ENCODE measurements around the gene PPP4C.

DNA sequence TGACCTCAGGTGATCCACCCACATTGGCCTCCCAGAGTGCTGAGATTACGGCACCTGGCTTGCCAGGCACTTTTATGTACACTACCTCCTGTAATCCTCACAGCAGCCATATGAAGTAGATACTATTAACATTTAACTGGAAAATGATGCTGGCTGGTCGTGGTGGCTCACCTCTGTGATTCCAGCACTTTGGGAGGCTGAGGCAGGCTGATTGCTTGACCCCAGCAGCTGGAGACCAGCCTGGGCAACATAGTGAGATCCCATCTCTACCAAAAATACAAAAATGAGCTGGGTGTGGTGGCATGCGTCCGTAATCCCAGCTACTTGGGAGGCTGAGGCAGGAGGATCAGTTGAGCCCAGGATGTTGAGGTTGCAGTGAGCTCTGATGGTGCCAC is 49.2 kb downstream of the PPP4C start:
- TF ChIP-seq, protein P1, sequence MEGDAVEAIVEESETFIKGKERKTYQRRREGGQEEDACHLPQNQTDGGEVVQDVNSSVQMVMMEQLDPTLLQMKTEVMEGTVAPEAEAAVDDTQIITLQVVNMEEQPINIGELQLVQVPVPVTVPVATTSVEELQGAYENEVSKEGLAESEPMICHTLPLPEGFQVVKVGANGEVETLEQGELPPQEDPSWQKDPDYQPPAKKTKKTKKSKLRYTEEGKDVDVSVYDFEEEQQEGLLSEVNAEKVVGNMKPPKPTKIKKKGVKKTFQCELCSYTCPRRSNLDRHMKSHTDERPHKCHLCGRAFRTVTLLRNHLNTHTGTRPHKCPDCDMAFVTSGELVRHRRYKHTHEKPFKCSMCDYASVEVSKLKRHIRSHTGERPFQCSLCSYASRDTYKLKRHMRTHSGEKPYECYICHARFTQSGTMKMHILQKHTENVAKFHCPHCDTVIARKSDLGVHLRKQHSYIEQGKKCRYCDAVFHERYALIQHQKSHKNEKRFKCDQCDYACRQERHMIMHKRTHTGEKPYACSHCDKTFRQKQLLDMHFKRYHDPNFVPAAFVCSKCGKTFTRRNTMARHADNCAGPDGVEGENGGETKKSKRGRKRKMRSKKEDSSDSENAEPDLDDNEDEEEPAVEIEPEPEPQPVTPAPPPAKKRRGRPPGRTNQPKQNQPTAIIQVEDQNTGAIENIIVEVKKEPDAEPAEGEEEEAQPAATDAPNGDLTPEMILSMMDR (IDR thresholded peaks at IDR 0.05; ENCODE audit: insufficient read depth, low read length, poor library complexity, severe bottlenecking) = no peak
- no peak for TF ChIP-seq EZH2phosphoT487 (conservative IDR thresholded peaks at IDR 0.05; ENCODE audit: low read length)

Measured in SU-DHL-6 (cell line).